Keratinocyte (primary cell): ENCODE measurements around the gene GYG2. TPM values are rescaled to one million over a fixed set of nuclear protein-coding genes. Genes with fewer than 3 reads are reported as not detected.

Source experiments
- DNase-seq: peaks from one replicate; pipeline ENCODE4 v3.0.0-alpha.2; 2011; ENCODE audit warnings: low read depth, missing footprints, low spot score
- FAIRE-seq: peaks from 2 replicates; lab custom pipeline; 2011; peaks lifted over from hg19 to GRCh38; lab: Jason Lieb, UNC
- H2AFZ ChIP-seq: 2 replicates; pipeline ENCODE4 v1.6.0; 2012; ENCODE audit warnings: low read length, control low read depth, inconsistent platforms; ENCODE audit not compliant: control insufficient read depth
- H3K27ac ChIP-seq: 2 replicates; pipeline ENCODE4 v1.5.1; 2011; ENCODE audit warnings: low read length; ENCODE audit not compliant: control insufficient read depth, insufficient read depth
- H3K27me3 ChIP-seq: 3 replicates; pipeline ENCODE4 v1.6.0; 2011; ENCODE audit warnings: low read length; ENCODE audit not compliant: control insufficient read depth, insufficient read depth; ENCODE audit errors: extremely low read depth
- H3K36me3 ChIP-seq, 2 experiments: 2 replicates in 1 of 2; 3 replicates in 1 of 2; pipeline ENCODE4 v1.5.1; 2011; ENCODE audit warnings: low read length in 2 of 2, mild to moderate bottlenecking in 1 of 2; ENCODE audit not compliant: control insufficient read depth in 2 of 2, insufficient read depth in 2 of 2; ENCODE audit errors: extremely low read depth in 1 of 2
- H3K4me1 ChIP-seq: 3 replicates; pipeline ENCODE4 v1.5.1; 2011; ENCODE audit warnings: low read length; ENCODE audit not compliant: control insufficient read depth, insufficient read depth; ENCODE audit errors: extremely low read depth
- H3K4me2 ChIP-seq: 3 replicates; pipeline ENCODE4 v1.6.0; 2011; ENCODE audit warnings: low read depth, low read length; ENCODE audit not compliant: control insufficient read depth, insufficient read depth; ENCODE audit errors: extremely low read depth
- H3K4me3 ChIP-seq, 3 experiments: fragments of 200-600 bp in 1 of 3; sonication (generic) in 1 of 3; 2 replicates in 2 of 3; 3 replicates in 1 of 3; pipeline ENCODE4 v1.5.1; 2011 to 2016; ENCODE audit warnings: low read length in 3 of 3, mild to moderate bottlenecking in 3 of 3, control low read depth in 2 of 3, inconsistent platforms in 1 of 3, low read depth in 1 of 3, mixed read lengths in 1 of 3, mixed run types in 1 of 3, moderate library complexity in 1 of 3; ENCODE audit not compliant: control insufficient read depth in 2 of 3, insufficient read depth in 2 of 3; ENCODE audit errors: extremely low read depth in 1 of 3
- H3K79me2 ChIP-seq: 2 replicates; pipeline ENCODE4 v1.6.0; 2012; ENCODE audit warnings: low read length; ENCODE audit not compliant: control insufficient read depth, insufficient read depth
- H3K9ac ChIP-seq: 3 replicates; pipeline ENCODE4 v1.6.0; 2011; ENCODE audit warnings: low read length; ENCODE audit not compliant: control insufficient read depth, insufficient read depth; ENCODE audit errors: extremely low read depth
- H3K9me1 ChIP-seq: 3 replicates; pipeline ENCODE4 v1.6.0; 2011; ENCODE audit warnings: low read length; ENCODE audit not compliant: control insufficient read depth, insufficient read depth; ENCODE audit errors: extremely low read depth
- H3K9me3 ChIP-seq: 2 replicates; pipeline ENCODE4 v1.5.1; 2012; ENCODE audit warnings: low read depth, low read length; ENCODE audit not compliant: control insufficient read depth
- H4K20me1 ChIP-seq: 3 replicates; pipeline ENCODE4 v1.6.0; 2011; ENCODE audit warnings: low read length; ENCODE audit not compliant: control insufficient read depth, insufficient read depth; ENCODE audit errors: extremely low read depth
- EZH2 ChIP-seq: IDR thresholded peaks from one replicate; pipeline ENCODE4 v1.6.1; 2012; ENCODE audit warnings: inconsistent platforms, mild to moderate bottlenecking, low read length, moderate library complexity
- dilution Hi-C: fragments of 300-500 bp; cut with MboI; formaldehyde crosslinking; loops from one replicate; pipeline ENCODE4 v1.7.0; 2020; ENCODE audit warnings: low sequenced_read_pairs; ENCODE audit not compliant: extremely low pct_ligation_motif_present
- polyA plus RNA-seq, 5 experiments: library from polyadenylated mRNA; depleted of rRNA in 3 of 5; stranded (reverse) in 3 of 5; stranded (forward) in 1 of 5; unstranded in 1 of 5; fragments of >200 nt; gene quantifications; 1 replicate in 1 of 5; 2 replicates in 3 of 5; 3 replicates in 1 of 5; pipeline versions ENCODE4 v1.2.1 to v1.2.3, GENCODE V29; 2011 to 2012; ENCODE audit warnings: missing spikeins in 2 of 5, low read depth in 1 of 5, low replicate concordance in 1 of 5
- TF ChIP-seq, protein P1 (sequence below), 3 experiments: IDR thresholded peaks in 1 of 3; conservative IDR thresholded peaks in 1 of 3; optimal IDR thresholded peaks in 1 of 3; 2 replicates in 2 of 3; 3 replicates in 1 of 3; pipeline versions ENCODE3 to v1.5.1; 2011; ENCODE audit warnings: low read length in 3 of 3, mild to moderate bottlenecking in 3 of 3, moderate library complexity in 2 of 3, control low read depth in 1 of 3, inconsistent platforms in 1 of 3; ENCODE audit not compliant: insufficient read depth in 2 of 3; ENCODE audit errors: extremely low read depth in 1 of 3

GYG2 gene
- polyA plus RNA-seq, 1 donor (not counting 4 experiments of a cell fraction or from before 2014, with no cell fraction given): not detected

DNA sequence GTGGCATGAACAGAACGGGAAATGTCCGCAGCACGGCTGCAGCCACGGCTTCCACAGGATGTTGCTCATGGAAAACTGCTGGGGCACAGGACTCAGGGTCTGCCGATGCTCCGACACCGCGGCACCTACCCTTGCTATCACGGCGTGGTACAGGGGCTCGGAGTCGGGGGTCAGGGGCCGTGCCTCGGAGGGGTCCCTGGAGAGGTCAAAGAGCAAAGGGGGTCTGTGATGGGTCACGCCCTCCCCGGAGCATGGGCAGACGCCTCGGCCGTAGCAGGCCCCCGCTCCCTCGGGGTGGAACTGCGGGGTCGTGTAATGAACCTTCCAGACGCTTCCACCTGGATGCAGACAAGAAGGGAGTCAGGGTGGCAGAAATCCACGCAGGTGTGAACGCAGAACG is 78.6 kb downstream of the GYG2 start:
- no peaks in the 10 kb centered on the region for H3K36me3 ChIP-seq
- peaks cover 4% of the 10 kb centered on the region for H3K9me3 ChIP-seq
- dilution Hi-C loops: no loop called here
- no peak for TF ChIP-seq EZH2
- TF ChIP-seq, protein P1, sequence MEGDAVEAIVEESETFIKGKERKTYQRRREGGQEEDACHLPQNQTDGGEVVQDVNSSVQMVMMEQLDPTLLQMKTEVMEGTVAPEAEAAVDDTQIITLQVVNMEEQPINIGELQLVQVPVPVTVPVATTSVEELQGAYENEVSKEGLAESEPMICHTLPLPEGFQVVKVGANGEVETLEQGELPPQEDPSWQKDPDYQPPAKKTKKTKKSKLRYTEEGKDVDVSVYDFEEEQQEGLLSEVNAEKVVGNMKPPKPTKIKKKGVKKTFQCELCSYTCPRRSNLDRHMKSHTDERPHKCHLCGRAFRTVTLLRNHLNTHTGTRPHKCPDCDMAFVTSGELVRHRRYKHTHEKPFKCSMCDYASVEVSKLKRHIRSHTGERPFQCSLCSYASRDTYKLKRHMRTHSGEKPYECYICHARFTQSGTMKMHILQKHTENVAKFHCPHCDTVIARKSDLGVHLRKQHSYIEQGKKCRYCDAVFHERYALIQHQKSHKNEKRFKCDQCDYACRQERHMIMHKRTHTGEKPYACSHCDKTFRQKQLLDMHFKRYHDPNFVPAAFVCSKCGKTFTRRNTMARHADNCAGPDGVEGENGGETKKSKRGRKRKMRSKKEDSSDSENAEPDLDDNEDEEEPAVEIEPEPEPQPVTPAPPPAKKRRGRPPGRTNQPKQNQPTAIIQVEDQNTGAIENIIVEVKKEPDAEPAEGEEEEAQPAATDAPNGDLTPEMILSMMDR (optimal IDR thresholded peaks at IDR 0.05 in 1 of 3, IDR thresholded peaks at IDR 0.05 in 1 of 3, conservative IDR thresholded peaks at IDR 0.05 in 1 of 3; ENCODE audit: extremely low read depth in 1 of 3, insufficient read depth in 2 of 3, low read length in 3 of 3): no peak
- no peak overlapping the region for H3K4me3 ChIP-seq
- no peaks in the 10 kb centered on the region for H3K79me2 ChIP-seq
- no peak overlapping the region for H3K4me2 ChIP-seq
- FAIRE-seq (no peak), DNase-seq (no peak)
- no peak overlapping the region for H3K27ac ChIP-seq
- H4K20me1 ChIP-seq: no peaks in the 10 kb centered on the region
- no peaks in the 10 kb centered on the region for H3K9me1 ChIP-seq
- no peaks in the 10 kb centered on the region for H3K27me3 ChIP-seq
- no peaks in the 10 kb centered on the region for H3K4me1 ChIP-seq
- no peak overlapping the region for H3K9ac ChIP-seq
- H2AFZ ChIP-seq: no peak overlapping the region

DNA sequence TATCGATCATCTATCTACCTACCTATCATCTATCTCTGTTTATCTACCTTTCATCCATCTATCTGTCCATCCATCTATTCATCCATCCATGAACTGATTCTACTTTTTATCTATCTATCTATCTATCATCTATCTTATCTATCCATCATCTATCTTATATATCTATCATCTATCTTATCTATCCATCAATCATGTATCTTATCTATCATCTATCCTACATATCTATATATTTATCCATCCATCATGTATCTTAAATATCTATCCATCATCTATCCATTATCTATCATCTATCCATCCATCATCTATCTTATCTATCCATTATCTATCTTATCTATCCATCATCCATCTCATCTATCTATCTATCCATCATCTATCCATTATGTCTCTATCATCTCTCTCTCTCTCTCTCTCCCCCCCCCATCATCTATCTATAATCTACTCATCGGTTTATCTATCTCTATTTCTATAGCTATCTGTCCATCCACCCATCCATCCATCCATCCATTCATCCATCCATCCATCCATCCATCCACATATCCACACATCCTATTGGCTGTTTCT is 79.5 kb downstream of the GYG2 start:
- DNase-seq (no peak), FAIRE-seq (no peak)
- H3K4me1 ChIP-seq: no peaks in the 10 kb centered on the region
- no peak overlapping the region for H2AFZ ChIP-seq
- TF ChIP-seq, protein P1 (optimal IDR thresholded peaks at IDR 0.05 in 1 of 3, IDR thresholded peaks at IDR 0.05 in 1 of 3, conservative IDR thresholded peaks at IDR 0.05 in 1 of 3; ENCODE audit: extremely low read depth in 1 of 3, insufficient read depth in 2 of 3, low read length in 3 of 3): no peak
- TF ChIP-seq EZH2: no peak
- H4K20me1 ChIP-seq: no peaks in the 10 kb centered on the region
- no peaks in the 10 kb centered on the region for H3K79me2 ChIP-seq
- no peak overlapping the region for H3K4me2 ChIP-seq
- dilution Hi-C loops: no loop called here
- no peak overlapping the region for H3K27ac ChIP-seq
- no peaks in the 10 kb centered on the region for H3K27me3 ChIP-seq
- no peaks in the 10 kb centered on the region for H3K9me1 ChIP-seq
- H3K36me3 ChIP-seq: no peaks in the 10 kb centered on the region
- peaks cover 4% of the 10 kb centered on the region for H3K9me3 ChIP-seq
- no peak overlapping the region for H3K4me3 ChIP-seq
- H3K9ac ChIP-seq: no peak overlapping the region
